SU-DHL-6 (cell line): ENCODE measurements around the gene KCNC1.

Experiments
- H2AFZ ChIP-seq: fragments of 200-600 bp; sonication (generic); 2 replicates; pipeline ENCODE4 v1.6.1; 2014; ENCODE audit warnings: low read depth, mild to moderate bottlenecking, moderate library complexity, mixed read lengths, antibody characterized with exemption, low read length; ENCODE audit not compliant: severe bottlenecking
- H3F3A ChIP-seq: fragments of 200-600 bp; shearing (Covaris generic); 2 replicates; pipeline ENCODE4 v1.6.0; 2016; ENCODE audit warnings: antibody characterized with exemption, mild to moderate bottlenecking; ENCODE audit not compliant: insufficient read depth
- H3K27ac ChIP-seq: fragments of 200-600 bp; sonication (generic); 2 replicates; pipeline ENCODE4 v1.5.1; 2016; ENCODE audit warnings: low read depth, mild to moderate bottlenecking, low read length, moderate library complexity, mixed read lengths
- H3K27me3 ChIP-seq: fragments of 200-600 bp; sonication (generic), shearing (Covaris generic); 2 replicates; pipeline ENCODE4 v1.6.0; 2014; ENCODE audit warnings: mild to moderate bottlenecking, low read length
- H3K36me3 ChIP-seq: fragments of 200-600 bp; sonication (generic); 2 replicates; pipeline ENCODE4 v1.6.1; 2014; ENCODE audit warnings: mild to moderate bottlenecking, low read length, mixed read lengths
- H3K4me2 ChIP-seq: fragments of 300-600, 200-600 bp; shearing (Covaris generic), sonication (generic); 2 replicates; pipeline ENCODE4 v1.6.0; 2014; ENCODE audit warnings: low read length, low read depth, mild to moderate bottlenecking; ENCODE audit not compliant: poor library complexity, severe bottlenecking
- H3K4me3 ChIP-seq: fragments of 200-600 bp; sonication (generic); 2 replicates; pipeline ENCODE4 v1.5.1; 2014; ENCODE audit warnings: antibody characterized with exemption, low read length, mild to moderate bottlenecking, mixed read lengths; ENCODE audit not compliant: insufficient read depth, poor library complexity, severe bottlenecking
- H3K79me2 ChIP-seq: fragments of 200-600 bp; sonication (generic); 2 replicates; pipeline ENCODE4 v1.6.1; 2014; ENCODE audit warnings: mild to moderate bottlenecking, low read length, moderate library complexity; ENCODE audit not compliant: insufficient read depth
- H3K9ac ChIP-seq: fragments of 200-600 bp; sonication (generic); 2 replicates; pipeline ENCODE4 v1.7.0; 2014; ENCODE audit warnings: mild to moderate bottlenecking, low read length
- H3K9me2 ChIP-seq: fragments of 200-600 bp; sonication (generic); replicated peaks from 2 replicates; pipeline ENCODE4 v1.6.1; 2014; ENCODE audit warnings: low read length; ENCODE audit not compliant: insufficient read depth
- H3K9me3 ChIP-seq: fragments of 200-600 bp; sonication (generic); 2 replicates; pipeline ENCODE4 v1.6.1; 2014; ENCODE audit warnings: low read length, mixed read lengths; ENCODE audit not compliant: insufficient read depth
- H4K20me1 ChIP-seq: fragments of 200-600 bp; sonication (generic); 2 replicates; pipeline ENCODE4 v1.6.1; 2014; ENCODE audit warnings: low read depth, mild to moderate bottlenecking, antibody characterized with exemption, low read length, moderate library complexity, mixed read lengths
- EZH2phosphoT487 ChIP-seq: fragments of 200-600 bp; sonication (generic), shearing (Covaris generic); conservative IDR thresholded peaks from 2 replicates; pipeline ENCODE4 v1.6.1; 2018; ENCODE audit warnings: mild to moderate bottlenecking, antibody characterized with exemption, low read length, moderate library complexity, mixed read lengths
- TF ChIP-seq, protein P1 (sequence below): fragments of 200-600 bp; sonication (generic); IDR thresholded peaks from one replicate; pipeline ENCODE4 v1.5.1; 2017; ENCODE audit warnings: antibody characterized with exemption, mild to moderate bottlenecking, low read length, moderate library complexity; ENCODE audit not compliant: insufficient read depth, poor library complexity, severe bottlenecking

Gene KCNC1

GRCh38 chr11:17733261-17733660 lies 1.3 kb upstream of the KCNC1 start:
- no peaks in the 10 kb centered on the region for H3F3A ChIP-seq
- H4K20me1 ChIP-seq, result no peaks in the 10 kb centered on the region
- no peak overlapping the region for H3K4me2 ChIP-seq
- no peaks in the 10 kb centered on the region for H3K9me2 ChIP-seq
- H3K4me3 ChIP-seq, result no peak overlapping the region
- no peak overlapping the region for H2AFZ ChIP-seq
- H3K79me2 ChIP-seq, result no peaks in the 10 kb centered on the region
- H3K27ac ChIP-seq, result no peak overlapping the region
- H3K9me3 ChIP-seq, result no peaks in the 10 kb centered on the region
- H3K9ac ChIP-seq, result no peak overlapping the region
- no peaks in the 10 kb centered on the region for H3K36me3 ChIP-seq
- TF ChIP-seq EZH2phosphoT487, result no peak
- TF ChIP-seq, protein P1, sequence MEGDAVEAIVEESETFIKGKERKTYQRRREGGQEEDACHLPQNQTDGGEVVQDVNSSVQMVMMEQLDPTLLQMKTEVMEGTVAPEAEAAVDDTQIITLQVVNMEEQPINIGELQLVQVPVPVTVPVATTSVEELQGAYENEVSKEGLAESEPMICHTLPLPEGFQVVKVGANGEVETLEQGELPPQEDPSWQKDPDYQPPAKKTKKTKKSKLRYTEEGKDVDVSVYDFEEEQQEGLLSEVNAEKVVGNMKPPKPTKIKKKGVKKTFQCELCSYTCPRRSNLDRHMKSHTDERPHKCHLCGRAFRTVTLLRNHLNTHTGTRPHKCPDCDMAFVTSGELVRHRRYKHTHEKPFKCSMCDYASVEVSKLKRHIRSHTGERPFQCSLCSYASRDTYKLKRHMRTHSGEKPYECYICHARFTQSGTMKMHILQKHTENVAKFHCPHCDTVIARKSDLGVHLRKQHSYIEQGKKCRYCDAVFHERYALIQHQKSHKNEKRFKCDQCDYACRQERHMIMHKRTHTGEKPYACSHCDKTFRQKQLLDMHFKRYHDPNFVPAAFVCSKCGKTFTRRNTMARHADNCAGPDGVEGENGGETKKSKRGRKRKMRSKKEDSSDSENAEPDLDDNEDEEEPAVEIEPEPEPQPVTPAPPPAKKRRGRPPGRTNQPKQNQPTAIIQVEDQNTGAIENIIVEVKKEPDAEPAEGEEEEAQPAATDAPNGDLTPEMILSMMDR, result no peak
- no peaks in the 10 kb centered on the region for H3K27me3 ChIP-seq

- Histone ChIP-seq H3K9ac (no peak overlapping the region), H3K9me2 (no peaks in the 10 kb centered on the region), H3K79me2 (no peaks in the 10 kb centered on the region), H3K4me3 (no peak overlapping the region), H3F3A (no peaks in the 10 kb centered on the region), H2AFZ (no peak overlapping the region), H4K20me1 (no peaks in the 10 kb centered on the region), H3K9me3 (no peaks in the 10 kb centered on the region), H3K27ac (no peak overlapping the region), H3K36me3 (no peaks in the 10 kb centered on the region), H3K27me3 (no peaks in the 10 kb centered on the region), H3K4me2 (no peak overlapping the region)
- TF ChIP-seq, protein P1, result no peak
- no peak for TF ChIP-seq EZH2phosphoT487
These were observed 621 bp downstream of the KCNC1 start for GRCh38 chr11:17734986-17735817.

GRCh38 chr11:17735818-17736578 lies 1.4 kb downstream of the KCNC1 start:
- Histone ChIP-seq H3K79me2 (no peaks in the 10 kb centered on the region), H4K20me1 (no peaks in the 10 kb centered on the region), H3K9me2 (no peaks in the 10 kb centered on the region), H3K4me3 (no peak overlapping the region), H3K27me3 (no peaks in the 10 kb centered on the region), H3K27ac (no peak overlapping the region), H3F3A (no peaks in the 10 kb centered on the region), H3K36me3 (no peaks in the 10 kb centered on the region), H3K9me3 (no peaks in the 10 kb centered on the region), H3K4me2 (no peak overlapping the region), H3K9ac (no peak overlapping the region), H2AFZ (no peak overlapping the region)
- TF ChIP-seq, protein P1, result no peak
- TF ChIP-seq EZH2phosphoT487, result no peak
